H1 (cell line): ENCODE data around the gene VPS13D. TPM values are rescaled to one million over a fixed set of nuclear protein-coding genes. Genes with fewer than 3 reads are reported as not detected.

Source experiments
- CTCF ChIA-PET: fragments of 300-600 bp; sonication (Branson Sonifier 250); formaldehyde crosslinking; loops from one replicate; lab custom pipeline; 2021; ENCODE audit not compliant: partially characterized antibody; lab: Charles Lee
- POLR2A ChIA-PET: fragments of 300-600 bp; sonication (Branson Sonifier 250); formaldehyde crosslinking; loops from one replicate; lab custom pipeline; 2021; ENCODE audit warnings: inconsistent platforms; ENCODE audit not compliant: partially characterized antibody; lab: Charles Lee
- DNase-seq, 2 experiments: peaks; one replicate each; pipeline versions ENCODE4 v3.0.0 to v3.0.0-alpha.2; 2010 to 2022; ENCODE audit warnings: low spot score in 2 of 2, low read depth in 1 of 2, mixed read lengths in 1 of 2
- FAIRE-seq: peaks from 2 replicates; lab custom pipeline; 2011; peaks lifted over from hg19 to GRCh38; lab: Jason Lieb, UNC
- H2AFZ ChIP-seq: 2 replicates; pipeline ENCODE4 v1.8.1; 2012; ENCODE audit warnings: low read length, inconsistent platforms
- H2AK5ac ChIP-seq: 2 replicates; pipeline ENCODE4 v1.6.1; 2013; ENCODE audit warnings: low read depth, low read length
- H2BK120ac ChIP-seq: replicated peaks from 2 replicates; pipeline ENCODE3; 2013; ENCODE audit warnings: low read depth, low read length, inconsistent platforms
- H2BK12ac ChIP-seq: 2 replicates; pipeline ENCODE4 v1.6.1; 2013; ENCODE audit warnings: low read depth, low read length
- H2BK15ac ChIP-seq: 2 replicates; pipeline ENCODE4 v1.6.1; 2013; ENCODE audit warnings: low read length
- H2BK20ac ChIP-seq: 2 replicates; pipeline ENCODE4 v1.6.1; 2013; ENCODE audit warnings: low read length
- H2BK5ac ChIP-seq: 2 replicates; pipeline ENCODE4 v1.6.1; 2013; ENCODE audit warnings: low read depth, low read length
- H3K14ac ChIP-seq: 2 replicates; pipeline ENCODE4 v1.6.1; 2013; ENCODE audit warnings: inconsistent platforms; ENCODE audit not compliant: insufficient read length
- H3K18ac ChIP-seq: 2 replicates; pipeline ENCODE4 v1.6.1; 2013; ENCODE audit warnings: low read length; ENCODE audit errors: extremely low read depth
- H3K23ac ChIP-seq: 2 replicates; pipeline ENCODE4 v1.6.1; 2013; ENCODE audit warnings: inconsistent platforms; ENCODE audit not compliant: insufficient read length
- H3K23me2 ChIP-seq: 2 replicates; pipeline ENCODE4 v1.6.1; 2013; ENCODE audit warnings: low read depth, low read length
- H3K27ac ChIP-seq: 2 replicates; pipeline ENCODE4 v1.6.1; 2011; ENCODE audit warnings: low read depth, low read length, inconsistent platforms
- H3K27me3 ChIP-seq, 4 experiments: replicated peaks in 1 of 4; 1 replicate in 1 of 4; 2 replicates in 3 of 4; pipeline versions ENCODE4 v1.6.1 to v1.8.1; 2011 to 2013; ENCODE audit warnings: low read length in 3 of 4, mild to moderate bottlenecking in 3 of 4, inconsistent platforms in 2 of 4, mixed read lengths in 2 of 4, moderate library complexity in 1 of 4; ENCODE audit not compliant: control insufficient read depth in 3 of 4, insufficient read depth in 3 of 4; ENCODE audit errors: extremely low read depth in 1 of 4
- H3K36me3 ChIP-seq, 4 experiments: 2 replicates each; pipeline versions ENCODE4 v1.6.1 to v1.8.1; 2011 to 2013; ENCODE audit warnings: mild to moderate bottlenecking in 4 of 4, low read length in 3 of 4, moderate library complexity in 2 of 4, control low read depth in 1 of 4, inconsistent platforms in 1 of 4; ENCODE audit not compliant: insufficient read depth in 4 of 4, control insufficient read depth in 2 of 4
- H3K4ac ChIP-seq: replicated peaks from 2 replicates; pipeline ENCODE3; 2013; ENCODE audit warnings: low read length, low read depth, mixed read lengths, inconsistent platforms; ENCODE audit not compliant: insufficient read length
- H3K4me1 ChIP-seq, 4 experiments: replicated peaks in 1 of 4; 1 replicate in 1 of 4; 2 replicates in 3 of 4; pipeline versions ENCODE4 v1.6.1 to v1.8.1; 2011 to 2013; ENCODE audit warnings: low read length in 3 of 4, inconsistent platforms in 2 of 4, mixed read lengths in 1 of 4; ENCODE audit not compliant: insufficient read depth in 4 of 4, control insufficient read depth in 3 of 4
- H3K4me2 ChIP-seq, 2 experiments: 2 replicates each; pipeline versions ENCODE4 v1.6.1 to v1.8.1; 2011 to 2013; ENCODE audit warnings: low read depth in 2 of 2, low read length in 2 of 2, control low read depth in 1 of 2, inconsistent platforms in 1 of 2, mild to moderate bottlenecking in 1 of 2; ENCODE audit not compliant: insufficient read depth in 1 of 2
- H3K4me3 ChIP-seq, 4 experiments: fragments of 200-600, 300-600 bp in 1 of 4; sonication (generic), shearing (Covaris generic), sonication (Bioruptor Twin) in 1 of 4; 2 replicates each; pipeline versions ENCODE4 v1.5.1 to v1.8.1; 2011 to 2016; ENCODE audit warnings: low read length in 4 of 4, low read depth in 3 of 4, control low read depth in 2 of 4, inconsistent platforms in 2 of 4, mild to moderate bottlenecking in 2 of 4, mixed read lengths in 1 of 4, moderate library complexity in 1 of 4; ENCODE audit not compliant: insufficient read depth in 2 of 4; ENCODE audit errors: extremely low read depth in 1 of 4
- H3K56ac ChIP-seq: replicated peaks from 2 replicates; pipeline ENCODE3; 2013; ENCODE audit warnings: low read depth, mild to moderate bottlenecking, mixed read lengths, low read length, inconsistent platforms; ENCODE audit not compliant: insufficient read length
- H3K79me1 ChIP-seq: 2 replicates; pipeline ENCODE4 v1.6.1; 2013; ENCODE audit warnings: low read depth, low read length, control low read depth
- H3K79me2 ChIP-seq, 2 experiments: 2 replicates each; pipeline versions ENCODE4 v1.6.1 to v1.8.1; 2012 to 2013; ENCODE audit warnings: low read length in 2 of 2, mild to moderate bottlenecking in 2 of 2, inconsistent platforms in 1 of 2; ENCODE audit not compliant: insufficient read depth in 2 of 2, control insufficient read depth in 1 of 2
- H3K9ac ChIP-seq, 4 experiments: replicated peaks in 1 of 4; 1 replicate in 1 of 4; 2 replicates in 3 of 4; pipeline versions ENCODE4 v1.6.1 to v1.8.1; 2011 to 2013; ENCODE audit warnings: low read depth in 3 of 4, low read length in 3 of 4, control low read depth in 2 of 4, mild to moderate bottlenecking in 2 of 4, moderate library complexity in 2 of 4, inconsistent platforms in 1 of 4; ENCODE audit errors: extremely low read depth in 1 of 4
- H3K9me3 ChIP-seq, 2 experiments: 2 replicates each; pipeline versions ENCODE4 v1.6.1 to v1.8.1; 2012 to 2013; ENCODE audit warnings: mild to moderate bottlenecking in 2 of 2, moderate library complexity in 2 of 2, control low read depth in 1 of 2, inconsistent platforms in 1 of 2, low read depth in 1 of 2, low read length in 1 of 2, mixed read lengths in 1 of 2; ENCODE audit not compliant: insufficient read depth in 2 of 2
- H4K20me1 ChIP-seq, 2 experiments: replicated peaks in 1 of 2; 2 replicates each; pipeline versions ENCODE3 to v1.8.1; 2011 to 2013; ENCODE audit warnings: inconsistent platforms in 2 of 2, low read length in 2 of 2, mild to moderate bottlenecking in 1 of 2; ENCODE audit not compliant: insufficient read depth in 2 of 2, control insufficient read depth in 1 of 2
- H4K5ac ChIP-seq: 2 replicates; pipeline ENCODE4 v1.6.1; 2013; ENCODE audit warnings: low read length, low read depth, mixed read lengths, inconsistent platforms; ENCODE audit not compliant: insufficient read length
- H4K8ac ChIP-seq: 2 replicates; pipeline ENCODE4 v1.8.0; 2013; ENCODE audit warnings: mild to moderate bottlenecking, moderate library complexity, low read length, inconsistent platforms; ENCODE audit not compliant: insufficient read depth; ENCODE audit errors: extremely low read depth
- H4K91ac ChIP-seq: replicated peaks from 2 replicates; pipeline ENCODE3; 2013; ENCODE audit warnings: low read length, mixed read lengths, inconsistent platforms; ENCODE audit not compliant: insufficient read length
- NANOG ChIP-seq: IDR thresholded peaks from 2 replicates; pipeline ENCODE4 v1.6.1; 2011; ENCODE audit warnings: low read length, low read depth, mild to moderate bottlenecking, inconsistent platforms; ENCODE audit not compliant: insufficient read depth, poor library complexity, severe bottlenecking
- WGBS, 2 experiments: shearing (Covaris generic) in 1 of 2; methylation state at CpG; one replicate each; pipeline versions ENCODE4 v1.1.6 to v1.1.7; 2013 to 2015; ENCODE audit warnings: low lambda C conversion rate in 2 of 2, mixed read lengths in 2 of 2, inconsistent platforms in 1 of 2, low coverage in 1 of 2, missing lambda C conversion rate in 1 of 2; ENCODE audit not compliant: insufficient replicate concordance in 2 of 2, insufficient coverage in 1 of 2, insufficient read length in 1 of 2; ENCODE audit errors: extremely low coverage in 1 of 2, missing lambda C conversion rate in 1 of 2; 5-methylcytosine and 5-hydroxymethylcytosine counted together
- polyA plus RNA-seq, 7 experiments: library from polyadenylated mRNA; depleted of rRNA in 3 of 7; stranded (reverse) in 5 of 7; unstranded in 2 of 7; fragments of >200 nt in 5 of 7; fragments of 200-250 nt in 2 of 7; gene quantifications; 1 replicate in 5 of 7; 2 replicates in 1 of 7; 4 replicates in 1 of 7; pipeline versions ENCODE4 v1.2.1 to v1.2.3, GENCODE V29; 2011 to 2013; ENCODE audit warnings: missing spikeins in 2 of 7, mixed read lengths in 2 of 7
- total RNA-seq: library from RNA; stranded (reverse); fragmentation: NEBNext Ultra II Directional; extraction: Animal tissue kit (Norgen Biotek cat#: 25700); gene quantifications from 2 replicates; pipeline ENCODE4 v1.2.1, GENCODE V29; 2021

The VPS13D gene
- total and polyA plus RNA-seq, 2 of the 8 experiments (the other 6 are each of a cell fraction or from before 2014, with no cell fraction given): 10.9 to 31.2 TPM

DNA sequence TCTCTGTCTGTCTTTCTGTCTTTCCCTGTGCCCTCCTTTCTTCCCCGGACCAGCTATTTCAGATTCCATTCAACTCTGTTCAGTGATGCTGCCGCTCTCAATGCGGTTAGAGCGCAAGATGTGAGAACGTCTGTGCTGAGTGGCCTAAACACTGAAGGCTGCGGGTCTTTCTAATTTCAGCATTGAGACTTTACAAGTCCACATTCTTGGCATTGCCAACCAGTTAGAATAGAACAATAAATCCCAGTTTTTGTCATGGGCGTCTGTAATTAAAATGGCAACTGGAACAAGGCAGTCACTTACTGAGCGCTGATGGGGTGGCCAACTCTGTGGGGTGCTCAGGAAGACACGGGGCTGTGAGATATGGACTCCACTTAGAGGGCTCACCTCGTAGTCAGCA is 275.4 kb downstream of the VPS13D start:
- no peak overlapping the region for H4K5ac ChIP-seq
- DNase-seq (no peak), FAIRE-seq (no peak)
- no peaks in the 10 kb centered on the region for H3K36me3 ChIP-seq
- ChIA-PET POLR2A (interaction anchor here (1.0 kb wide), 1 partner anchor 11 kb away, joined by 3 read pairs; no protein-coding TSS in a partner anchor), CTCF (interaction anchor here (1.2 to 1.9 kb wide), 2 partner anchors 14 to 153 kb away, joined by 4 to 7 read pairs; no protein-coding TSS in a partner anchor)
- H3K9ac ChIP-seq: no peak overlapping the region
- no peaks in the 10 kb centered on the region for H3K79me2 ChIP-seq
- no peak overlapping the region for H2AK5ac ChIP-seq
- H2BK5ac ChIP-seq: no peak overlapping the region
- peaks cover 0 to 6% (median 3%) of the 10 kb centered on the region in 4 experiments; a peak in 5 of 7 replicates for H3K4me1 ChIP-seq
- H2BK15ac ChIP-seq: no peak overlapping the region
- H3K18ac ChIP-seq: no peak overlapping the region
- no peak overlapping the region for H3K27ac ChIP-seq
- no peak overlapping the region for H3K56ac ChIP-seq
- H2BK120ac ChIP-seq: no peak overlapping the region
- H2BK12ac ChIP-seq: no peak overlapping the region
- no peak overlapping the region for H3K23ac ChIP-seq
- no peaks in the 10 kb centered on the region for H3K9me3 ChIP-seq
- H3K79me1 ChIP-seq: no peaks in the 10 kb centered on the region
- H4K8ac ChIP-seq: no peak overlapping the region
- H4K91ac ChIP-seq: no peak overlapping the region
- H2BK20ac ChIP-seq: no peak overlapping the region
- H3K14ac ChIP-seq: no peak overlapping the region
- no peak overlapping the region for H3K4ac ChIP-seq
- no peak overlapping the region for H2AFZ ChIP-seq
- H4K20me1 ChIP-seq: peaks cover 0 to 1% of the 10 kb centered on the region in 2 experiments
- H3K4me3 ChIP-seq: no peak overlapping the region
- WGBS, 2 experiments: 88% methylated on average over 10 of the region's 10 CpGs; no CpG with 5 or more reads in 1 of the 2 experiments
- H3K23me2 ChIP-seq: no peaks in the 10 kb centered on the region
- H3K27me3 ChIP-seq: no peaks in the 10 kb centered on the region
- no peak overlapping the region for H3K4me2 ChIP-seq
- no peak for TF ChIP-seq NANOG
